Mucosa of stomach (tissue), 1 donor: Measurements from ENCODE around the gene EIF4E3.

Experiments used
- H3K27me3 ChIP-seq: one replicate; pipeline ENCODE4 v1.7.0; 2013; ENCODE audit warnings: mild to moderate bottlenecking, low read length; ENCODE audit not compliant: control insufficient read depth, insufficient read depth
- H3K36me3 ChIP-seq: one replicate; pipeline ENCODE4 v1.7.0; 2013; ENCODE audit warnings: low read length; ENCODE audit not compliant: control insufficient read depth, insufficient read depth
- H3K4me1 ChIP-seq: one replicate; pipeline ENCODE4 v1.7.0; 2013; ENCODE audit warnings: mild to moderate bottlenecking, low read length; ENCODE audit not compliant: control insufficient read depth, insufficient read depth
- H3K4me3 ChIP-seq: one replicate; pipeline ENCODE4 v1.7.0; 2013; ENCODE audit warnings: low read length
- H3K9ac ChIP-seq: one replicate; pipeline ENCODE4 v1.7.0; 2013; ENCODE audit warnings: mild to moderate bottlenecking, low read length, moderate library complexity
- H3K9me3 ChIP-seq: one replicate; pipeline ENCODE4 v1.7.0; 2013; ENCODE audit warnings: mild to moderate bottlenecking, low read length, moderate library complexity; ENCODE audit not compliant: control insufficient read depth
- donor health status: Pancreatic carcinoma.

EIF4E3 gene

GRCh38 chr3:71680603-71681002, 44.6 kb downstream of the EIF4E3 start:
- Histone ChIP-seq H3K9ac (no peak overlapping the region), H3K36me3 (no peaks in the 10 kb centered on the region), H3K9me3 (no peaks in the 10 kb centered on the region), H3K4me1 (peaks cover 12% of the 10 kb centered on the region), H3K27me3 (no peaks in the 10 kb centered on the region), H3K4me3 (no peak overlapping the region)

GRCh38 chr3:71676931-71677330, 48.3 kb downstream of the EIF4E3 start:
- no peaks in the 10 kb centered on the region for H3K36me3 ChIP-seq
- H3K9me3 ChIP-seq: no peaks in the 10 kb centered on the region
- H3K9ac ChIP-seq: no peak overlapping the region
- no peak overlapping the region for H3K4me3 ChIP-seq
- H3K27me3 ChIP-seq: no peaks in the 10 kb centered on the region
- H3K4me1 ChIP-seq: no peaks in the 10 kb centered on the region

- Histone ChIP-seq H3K9me3 (no peaks in the 10 kb centered on the region), H3K36me3 (no peaks in the 10 kb centered on the region), H3K9ac (no peak overlapping the region), H3K4me1 (no peaks in the 10 kb centered on the region), H3K27me3 (no peaks in the 10 kb centered on the region), H3K4me3 (no peak overlapping the region)
Measured at GRCh38 chr3:71673486-71673885, 51.7 kb downstream of the EIF4E3 start.

GRCh38 chr3:71672807-71673206, 52.4 kb downstream of the EIF4E3 start:
- no peak overlapping the region for H3K4me3 ChIP-seq
- no peaks in the 10 kb centered on the region for H3K27me3 ChIP-seq
- H3K9ac ChIP-seq: no peak overlapping the region
- H3K9me3 ChIP-seq: no peaks in the 10 kb centered on the region
- no peaks in the 10 kb centered on the region for H3K4me1 ChIP-seq
- no peaks in the 10 kb centered on the region for H3K36me3 ChIP-seq

- Histone ChIP-seq H3K9me3 (no peaks in the 10 kb centered on the region), H3K4me3 (no peak overlapping the region), H3K4me1 (no peaks in the 10 kb centered on the region), H3K36me3 (no peaks in the 10 kb centered on the region), H3K9ac (no peak overlapping the region), H3K27me3 (no peaks in the 10 kb centered on the region)
Measured at GRCh38 chr3:71672340-71672739, 52.9 kb downstream of the EIF4E3 start.

GRCh38 chr3:71671216-71671845, 53.9 kb downstream of the EIF4E3 start:
- H3K9ac ChIP-seq: no peak overlapping the region
- no peaks in the 10 kb centered on the region for H3K27me3 ChIP-seq
- no peak overlapping the region for H3K4me3 ChIP-seq
- H3K4me1 ChIP-seq: no peaks in the 10 kb centered on the region
- no peaks in the 10 kb centered on the region for H3K9me3 ChIP-seq
- no peaks in the 10 kb centered on the region for H3K36me3 ChIP-seq

GRCh38 chr3:71662568-71662967, 62.6 kb downstream of the EIF4E3 start:
- H3K36me3 ChIP-seq: no peaks in the 10 kb centered on the region
- no peaks in the 10 kb centered on the region for H3K9me3 ChIP-seq
- H3K27me3 ChIP-seq: no peaks in the 10 kb centered on the region
- no peak overlapping the region for H3K9ac ChIP-seq
- no peaks in the 10 kb centered on the region for H3K4me1 ChIP-seq
- no peak overlapping the region for H3K4me3 ChIP-seq

- Histone ChIP-seq H3K27me3 (no peaks in the 10 kb centered on the region), H3K9ac (no peak overlapping the region)
Measured at GRCh38 chr3:71662056-71662455, 63.1 kb downstream of the EIF4E3 start.

GRCh38 chr3:71659864-71660591, 65.2 kb downstream of the EIF4E3 start:
- Histone ChIP-seq H3K4me1 (no peaks in the 10 kb centered on the region), H3K9ac (no peak overlapping the region)

More at GRCh38 chr3:71662056-71662455, 63.1 kb downstream of the EIF4E3 start:
- H3K9me3 ChIP-seq: no peaks in the 10 kb centered on the region
- no peak overlapping the region for H3K4me3 ChIP-seq
- H3K4me1 ChIP-seq: no peaks in the 10 kb centered on the region
- H3K36me3 ChIP-seq: no peaks in the 10 kb centered on the region

GRCh38 chr3:71657831-71658530, 67.2 kb downstream of the EIF4E3 start:
- H3K9ac ChIP-seq: no peak overlapping the region

More at GRCh38 chr3:71659864-71660591, 65.2 kb downstream of the EIF4E3 start:
- no peaks in the 10 kb centered on the region for H3K9me3 ChIP-seq
- H3K36me3 ChIP-seq: no peaks in the 10 kb centered on the region
- no peak overlapping the region for H3K4me3 ChIP-seq
- H3K27me3 ChIP-seq: no peaks in the 10 kb centered on the region

GRCh38 chr3:71655061-71655460, 70.1 kb downstream of the EIF4E3 start:
- Histone ChIP-seq H3K4me3 (no peak overlapping the region), H3K4me1 (peaks cover 3% of the 10 kb centered on the region), H3K36me3 (no peaks in the 10 kb centered on the region), H3K27me3 (no peaks in the 10 kb centered on the region), H3K9me3 (no peaks in the 10 kb centered on the region), H3K9ac (no peak overlapping the region)

More at GRCh38 chr3:71657831-71658530, 67.2 kb downstream of the EIF4E3 start:
- Histone ChIP-seq H3K4me3 (no peak overlapping the region), H3K36me3 (no peaks in the 10 kb centered on the region), H3K27me3 (no peaks in the 10 kb centered on the region), H3K9me3 (no peaks in the 10 kb centered on the region), H3K4me1 (no peaks in the 10 kb centered on the region)

GRCh38 chr3:71653414-71653807, 71.8 kb downstream of the EIF4E3 start:
- Histone ChIP-seq H3K4me1 (peaks cover 3% of the 10 kb centered on the region), H3K9ac (no peak overlapping the region), H3K36me3 (no peaks in the 10 kb centered on the region), H3K27me3 (no peaks in the 10 kb centered on the region), H3K9me3 (no peaks in the 10 kb centered on the region), H3K4me3 (no peak overlapping the region)
